Transverse colon (tissue), 4 donors: ENCODE measurements around the gene HIVEP1.

Experiments
- POLR2AphosphoS5 ChIP-seq, 3 donors: sonication (generic); formaldehyde crosslinking; IDR thresholded peaks; one replicate each; pipeline ENCODE4 v1.6.1; 2016; ENCODE audit warnings: antibody characterized with exemption in 3 of 3
- TF ChIP-seq, protein P1 (sequence below), 5 experiments: fragments of 200-600 bp in 3 of 5; fragments of 450-650 bp in 2 of 5; sonication (generic) in 3 of 5; IDR thresholded peaks; 1 replicate in 2 of 5; 2 replicates in 3 of 5; pipeline ENCODE4 v1.5.1; 2016 to 2017; ENCODE audit warnings: antibody characterized with exemption in 5 of 5, inconsistent platforms in 3 of 5, mild to moderate bottlenecking in 2 of 5, moderate library complexity in 1 of 5

DNA sequence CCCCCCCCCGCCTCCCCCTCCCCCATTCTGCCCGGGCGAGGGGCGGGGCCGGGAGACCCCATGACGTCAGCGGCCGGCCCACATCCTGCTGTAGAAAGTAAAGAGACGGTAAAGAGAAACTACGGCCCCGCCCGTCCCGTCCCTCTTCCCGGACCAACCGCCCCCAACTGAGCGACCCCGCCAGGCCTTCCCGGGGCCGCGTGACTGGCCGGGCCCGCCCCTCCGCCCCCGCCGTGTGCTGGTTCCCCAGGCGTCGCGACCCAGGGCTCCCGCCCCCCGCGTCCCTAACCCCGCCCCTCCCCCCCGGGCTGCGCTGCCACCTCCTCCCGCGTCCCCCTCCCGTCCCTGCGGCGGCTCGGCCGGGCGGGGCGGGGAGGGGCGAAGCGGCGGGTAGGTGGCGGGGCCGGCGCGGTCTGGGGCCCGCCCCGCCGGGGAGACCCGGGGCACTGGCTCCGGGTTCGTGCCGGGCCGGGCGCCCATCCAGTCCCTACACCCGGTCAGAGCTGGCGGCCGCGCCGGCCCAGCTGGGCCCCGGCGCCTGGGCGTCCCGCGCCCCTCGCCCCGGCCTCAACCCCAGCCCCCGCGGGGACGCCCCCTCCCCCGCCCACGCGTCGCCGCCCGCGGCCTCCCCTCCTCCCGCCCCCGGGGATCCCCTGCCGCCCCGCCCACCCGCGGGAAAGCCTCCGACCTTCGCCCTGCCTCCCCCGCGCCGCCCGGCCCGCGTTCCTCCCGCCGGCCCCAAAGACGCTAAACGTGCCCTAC, 655 bp upstream of the HIVEP1 start:
- TF ChIP-seq, protein P1, sequence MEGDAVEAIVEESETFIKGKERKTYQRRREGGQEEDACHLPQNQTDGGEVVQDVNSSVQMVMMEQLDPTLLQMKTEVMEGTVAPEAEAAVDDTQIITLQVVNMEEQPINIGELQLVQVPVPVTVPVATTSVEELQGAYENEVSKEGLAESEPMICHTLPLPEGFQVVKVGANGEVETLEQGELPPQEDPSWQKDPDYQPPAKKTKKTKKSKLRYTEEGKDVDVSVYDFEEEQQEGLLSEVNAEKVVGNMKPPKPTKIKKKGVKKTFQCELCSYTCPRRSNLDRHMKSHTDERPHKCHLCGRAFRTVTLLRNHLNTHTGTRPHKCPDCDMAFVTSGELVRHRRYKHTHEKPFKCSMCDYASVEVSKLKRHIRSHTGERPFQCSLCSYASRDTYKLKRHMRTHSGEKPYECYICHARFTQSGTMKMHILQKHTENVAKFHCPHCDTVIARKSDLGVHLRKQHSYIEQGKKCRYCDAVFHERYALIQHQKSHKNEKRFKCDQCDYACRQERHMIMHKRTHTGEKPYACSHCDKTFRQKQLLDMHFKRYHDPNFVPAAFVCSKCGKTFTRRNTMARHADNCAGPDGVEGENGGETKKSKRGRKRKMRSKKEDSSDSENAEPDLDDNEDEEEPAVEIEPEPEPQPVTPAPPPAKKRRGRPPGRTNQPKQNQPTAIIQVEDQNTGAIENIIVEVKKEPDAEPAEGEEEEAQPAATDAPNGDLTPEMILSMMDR (IDR thresholded peaks at IDR 0.05), result no peak
- TF ChIP-seq POLR2AphosphoS5 (IDR thresholded peaks at IDR 0.05), result peak; percentile 22 to 46 (median 33)
